GM12878 (cell line): Measurements from ENCODE around the gene IL32. TPM values are rescaled to one million over a fixed set of nuclear protein-coding genes. Genes with fewer than 3 reads are reported as not detected.

Source experiments
- ATAC-seq: fragments of 200-7000 bp; cut with Tn5 transposase; 3 replicates; pipeline ENCODE4 v1.9.1; 2020; ENCODE audit warnings: mild to moderate bottlenecking, moderate library complexity
- BruUV-seq: library from RNA; stranded (reverse); fragments of 400-500 nt; replicated peaks from 2 replicates; lab custom pipeline; 2021; lab: Mats Ljungman, UMichigan
- CTCF ChIA-PET: fragments of 300-600 bp; sonication (Branson Sonifier 250); formaldehyde crosslinking; extraction: SDS; loops from one replicate; lab custom pipeline; 2021; ENCODE audit warnings: inconsistent platforms; lab: Yijun Ruan, JAX
- POLR2A ChIA-PET: fragments of 350-600 bp; formaldehyde crosslinking; extraction: SDS; loops from one replicate; lab custom pipeline; 2021; ENCODE audit warnings: inconsistent platforms; lab: Charles Lee
- RAD21 ChIA-PET: fragments of 300-600 bp; sonication (Branson Sonifier 250); formaldehyde crosslinking; loops from one replicate; lab custom pipeline; 2023; ENCODE audit warnings: antibody characterized with exemption; ENCODE audit not compliant: unreplicated experiment; lab: Charles Lee
- SMC1A ChIA-PET: fragments of 300-600 bp; sonication (Branson Sonifier 250); formaldehyde crosslinking; loops from one replicate; lab custom pipeline; 2023; ENCODE audit not compliant: unreplicated experiment, uncharacterized antibody; lab: Charles Lee
- DNase-seq: peaks from one replicate; pipeline ENCODE4 v3.0.0-alpha.2; 2011; ENCODE audit warnings: low read depth, low spot score
- FAIRE-seq: peaks from 3 replicates; lab custom pipeline; 2011; peaks lifted over from hg19 to GRCh38; lab: Jason Lieb, UNC
- H2AFZ ChIP-seq: 2 replicates; pipeline ENCODE4 v1.6.0; 2011; ENCODE audit warnings: low read depth, low read length, control low read depth; ENCODE audit not compliant: control insufficient read depth
- H3K27ac ChIP-seq: 2 replicates; pipeline ENCODE4 v1.5.1; 2011; ENCODE audit warnings: control low read depth; ENCODE audit not compliant: control insufficient read depth, insufficient read depth
- H3K27me3 ChIP-seq, 2 experiments: replicated peaks in 1 of 2; 2 replicates each; pipeline versions ENCODE4 v1.6.0 to v1.6.1; 2011; ENCODE audit warnings: low read length in 1 of 2; ENCODE audit not compliant: control insufficient read depth in 2 of 2, insufficient read depth in 2 of 2
- H3K36me3 ChIP-seq, 2 experiments: 2 replicates each; pipeline ENCODE4 v1.5.1; 2011; ENCODE audit warnings: low read length in 1 of 2; ENCODE audit not compliant: control insufficient read depth in 2 of 2, insufficient read depth in 2 of 2
- H3K4me1 ChIP-seq: 2 replicates; pipeline ENCODE4 v1.6.1; 2011; ENCODE audit warnings: mild to moderate bottlenecking, low read length, moderate library complexity, mixed read lengths; ENCODE audit not compliant: control insufficient read depth, insufficient read depth
- H3K4me2 ChIP-seq: 2 replicates; pipeline ENCODE4 v1.6.0; 2011; ENCODE audit warnings: control low read depth; ENCODE audit not compliant: control insufficient read depth, insufficient read depth
- H3K4me3 ChIP-seq: fragments of 200-600 bp; sonication (generic); 2 replicates; pipeline ENCODE4 v1.5.1; 2016
- H3K79me2 ChIP-seq: 2 replicates; pipeline ENCODE4 v1.6.0; 2011; ENCODE audit warnings: low read length; ENCODE audit not compliant: control insufficient read depth, insufficient read depth
- H3K9ac ChIP-seq: 2 replicates; pipeline ENCODE4 v1.8.0; 2011; ENCODE audit warnings: low read length, control low read depth, mixed read lengths; ENCODE audit not compliant: control insufficient read depth, insufficient read depth
- H3K9me3 ChIP-seq: replicated peaks from 3 replicates; pipeline ENCODE4 v1.5.1; 2011; ENCODE audit warnings: mild to moderate bottlenecking, low read length; ENCODE audit not compliant: control insufficient read depth, insufficient read depth
- H4K20me1 ChIP-seq: 2 replicates; pipeline ENCODE4 v1.6.0; 2011; ENCODE audit not compliant: control insufficient read depth, insufficient read depth
- EED ChIP-seq: sonication (generic); IDR thresholded peaks from 2 replicates; pipeline ENCODE4 v1.6.1; 2016; ENCODE audit warnings: antibody characterized with exemption, low read depth
- HDAC6 ChIP-seq: fragments of 200-600 bp; sonication (generic); IDR thresholded peaks from one replicate; pipeline ENCODE4 v1.8.0; 2017; ENCODE audit warnings: antibody characterized with exemption; ENCODE audit not compliant: unreplicated experiment
- IKZF1 ChIP-seq: fragments of 450-650 bp; conservative IDR thresholded peaks from 2 replicates; pipeline ENCODE4 v1.6.1; 2017; ENCODE audit warnings: antibody characterized with exemption, mild to moderate bottlenecking
- IKZF2 ChIP-seq, 2 experiments: fragments of 450-650 bp; IDR thresholded peaks; 2 replicates each; pipeline ENCODE4 v1.6.1; 2017; ENCODE audit warnings: mild to moderate bottlenecking in 2 of 2, moderate library complexity in 2 of 2
- NBN ChIP-seq: fragments of 450-650 bp; IDR thresholded peaks from 2 replicates; pipeline ENCODE4 v1.6.1; 2016
- NR2C1 ChIP-seq: fragments of 450-650 bp; IDR thresholded peaks from 2 replicates; pipeline ENCODE4 v1.6.1; 2017; ENCODE audit warnings: antibody characterized with exemption, mild to moderate bottlenecking, moderate library complexity
- NR2F1 ChIP-seq: fragments of 450-650 bp; conservative IDR thresholded peaks from 2 replicates; pipeline ENCODE4 v1.6.1; 2017; ENCODE audit warnings: mild to moderate bottlenecking
- RELA ChIP-seq: fragments of 450-650 bp; IDR thresholded peaks from 2 replicates; pipeline ENCODE4 v1.8.0; 2014; ENCODE audit warnings: borderline replicate concordance; ENCODE audit not compliant: partially characterized antibody
- SIX5 ChIP-seq: IDR thresholded peaks from 2 replicates; pipeline ENCODE4 v1.6.1; 2011; ENCODE audit warnings: mild to moderate bottlenecking, low read depth, low read length, moderate library complexity; ENCODE audit not compliant: severe bottlenecking
- SMARCA5 ChIP-seq: fragments of 450-650 bp; IDR thresholded peaks from 2 replicates; pipeline ENCODE4 v1.6.1; 2017; ENCODE audit warnings: mild to moderate bottlenecking
- TAF1 ChIP-seq: IDR thresholded peaks from 2 replicates; pipeline ENCODE4 v1.6.1; 2011; ENCODE audit warnings: mild to moderate bottlenecking, low read depth, low read length, borderline replicate concordance
- YY1 ChIP-seq: IDR thresholded peaks from 2 replicates; pipeline ENCODE4 v1.6.1; 2011; ENCODE audit warnings: low read depth, mild to moderate bottlenecking, low read length
- WGBS: methylation state at CpG from one replicate; pipeline ENCODE4 v1.1.6; 2016; ENCODE audit warnings: low lambda C conversion rate; ENCODE audit not compliant: insufficient replicate concordance, insufficient coverage; ENCODE audit errors: missing lambda C conversion rate; 5-methylcytosine and 5-hydroxymethylcytosine counted together
- in situ Hi-C: fragments of 300-500 bp; cut with MboI; formaldehyde crosslinking; loops from 9 replicates; pipeline ENCODE4 v1.14.3; 2018; ENCODE audit warnings: mixed read lengths
- intact Hi-C: fragments of 100-400 bp; cut with micrococcal nuclease; formaldehyde crosslinking; loops from one replicate; pipeline ENCODE4 v1.14.2; 2022; ENCODE audit not compliant: unreplicated experiment
- polyA plus RNA-seq, 11 experiments: library from polyadenylated mRNA; depleted of rRNA in 4 of 11; unstranded in 6 of 11; stranded (reverse) in 5 of 11; fragments of >200 nt; fragmentation: Nextera tagmentation in 4 of 11; fragmentation: Illumina TruSeq in 1 of 11; extraction: Ambion mirVana in 4 of 11; extraction: Trizol in 1 of 11; gene quantifications; 1 replicate in 1 of 11; 2 replicates in 10 of 11; pipeline versions ENCODE4 v1.2.1 to v1.2.3, GENCODE V29; 2011 to 2016; ENCODE audit warnings: inconsistent platforms in 2 of 11, missing spikeins in 2 of 11, low read depth in 1 of 11
- total RNA-seq, 4 experiments: library from RNA; depleted of rRNA in 3 of 4; stranded (reverse); fragments of >200 nt in 3 of 4; fragmentation: Illumina TruSeq in 1 of 4; extraction: Trizol in 1 of 4; gene quantifications; 2 replicates each; pipeline versions ENCODE4 v1.2.1 to v1.2.3, GENCODE V29; 2013 to 2021
- TF ChIP-seq, protein P1 (sequence below): fragments of 450-650 bp; IDR thresholded peaks from 2 replicates; pipeline ENCODE4 v1.6.1; 2016; ENCODE audit warnings: mild to moderate bottlenecking, moderate library complexity, borderline replicate concordance
- TF ChIP-seq, protein P2 (sequence below): fragments of 450-650 bp; IDR thresholded peaks from 2 replicates; pipeline ENCODE4 v1.6.1; 2017; ENCODE audit warnings: mild to moderate bottlenecking, low read depth, inconsistent platforms; ENCODE audit not compliant: poor library complexity, severe bottlenecking
- TF ChIP-seq, protein P3 (sequence below): IDR thresholded peaks from 2 replicates; pipeline ENCODE4 v1.6.1; 2011; ENCODE audit warnings: low read depth, low read length, improper control_type of control experiment, borderline replicate concordance
- TF ChIP-seq, protein P4 (sequence below): IDR thresholded peaks from 2 replicates; pipeline ENCODE4 v1.6.1; 2012; ENCODE audit warnings: low read depth, low read length, improper control_type of control experiment

The IL32 gene
- total and polyA plus RNA-seq, 10 of the 15 experiments (the other 5 are each of a cell fraction or from before 2014, with no cell fraction given), result 27.0 to 122 (median 55.8) TPM

DNA sequence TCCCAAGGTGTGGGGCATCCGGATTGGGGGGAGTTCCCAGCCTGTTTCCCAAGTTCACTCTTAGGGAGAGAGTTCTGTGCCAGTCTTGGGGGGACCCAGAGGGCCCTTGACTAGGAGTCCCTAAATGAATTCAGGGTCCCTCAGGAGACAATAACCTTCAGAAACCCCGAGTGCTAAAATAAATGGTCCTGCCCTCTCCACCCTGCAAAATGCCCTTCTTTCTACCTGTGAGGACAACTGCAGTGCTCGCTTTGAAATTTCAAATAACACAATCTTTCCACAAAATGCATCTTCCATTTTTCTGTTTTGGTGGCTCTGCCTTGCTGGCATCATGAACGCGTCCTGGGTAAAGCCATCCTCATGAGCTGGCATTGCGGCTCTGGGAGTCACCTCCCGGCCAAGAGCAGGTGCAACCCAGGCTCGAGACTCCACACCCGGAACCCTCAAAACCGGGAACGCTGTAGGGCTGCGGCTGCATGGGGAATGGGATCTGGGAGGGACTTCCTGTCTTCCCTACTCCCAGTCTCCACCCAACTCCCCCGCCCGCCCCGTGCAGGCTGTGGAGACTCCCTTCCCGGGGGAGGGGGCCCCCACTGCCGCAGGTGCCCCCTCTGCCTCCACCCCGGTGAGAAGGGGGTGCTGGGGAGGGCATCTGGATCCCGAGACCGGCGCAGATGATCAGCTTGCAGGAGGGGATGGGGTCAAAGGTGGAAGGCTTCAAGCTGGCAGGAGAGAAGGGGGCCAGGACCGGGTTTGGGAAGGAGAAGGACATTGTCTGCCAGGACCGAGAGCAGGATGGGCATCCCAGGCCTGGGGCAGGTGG lies 46.8 kb downstream of the IL32 start, which contains the start of gene ZNF205:
TSS of gene ZNF205 (plus strand) at position 529 of the 823 bp plus-strand sequence. CDS start 845 bp downstream, outside the sequence.
- FAIRE-seq, result no peak
- CTCF ChIA-PET, result interaction anchor here (0.7 to 3.0 kb wide), 7 partner anchors 9 to 37 kb away, joined by 3 to 34 read pairs (median 4); partner anchors contain the start of gene ZNF213
- TF ChIP-seq NR2C1 (peak; percentile 23; the same call in 1 of the 2 replicates), TAF1 (peak; percentile 58; the same call in 1 of the 2 replicates), EED (0 out of 2 replicates have a peak, but pooled peaks have one; percentile 23), RELA (no peak), YY1 (no peak), SIX5 (peak; percentile 17), HDAC6 (no peak), NR2F1 (peak; percentile 56), SMARCA5 (no peak), IKZF2 (IDR thresholded peaks at IDR 0.05) (peak; percentile 19 to 39; a peak in 1 of 4 replicates), NBN (no peak), IKZF1 (peak; percentile 62)
- TF ChIP-seq, protein P1, sequence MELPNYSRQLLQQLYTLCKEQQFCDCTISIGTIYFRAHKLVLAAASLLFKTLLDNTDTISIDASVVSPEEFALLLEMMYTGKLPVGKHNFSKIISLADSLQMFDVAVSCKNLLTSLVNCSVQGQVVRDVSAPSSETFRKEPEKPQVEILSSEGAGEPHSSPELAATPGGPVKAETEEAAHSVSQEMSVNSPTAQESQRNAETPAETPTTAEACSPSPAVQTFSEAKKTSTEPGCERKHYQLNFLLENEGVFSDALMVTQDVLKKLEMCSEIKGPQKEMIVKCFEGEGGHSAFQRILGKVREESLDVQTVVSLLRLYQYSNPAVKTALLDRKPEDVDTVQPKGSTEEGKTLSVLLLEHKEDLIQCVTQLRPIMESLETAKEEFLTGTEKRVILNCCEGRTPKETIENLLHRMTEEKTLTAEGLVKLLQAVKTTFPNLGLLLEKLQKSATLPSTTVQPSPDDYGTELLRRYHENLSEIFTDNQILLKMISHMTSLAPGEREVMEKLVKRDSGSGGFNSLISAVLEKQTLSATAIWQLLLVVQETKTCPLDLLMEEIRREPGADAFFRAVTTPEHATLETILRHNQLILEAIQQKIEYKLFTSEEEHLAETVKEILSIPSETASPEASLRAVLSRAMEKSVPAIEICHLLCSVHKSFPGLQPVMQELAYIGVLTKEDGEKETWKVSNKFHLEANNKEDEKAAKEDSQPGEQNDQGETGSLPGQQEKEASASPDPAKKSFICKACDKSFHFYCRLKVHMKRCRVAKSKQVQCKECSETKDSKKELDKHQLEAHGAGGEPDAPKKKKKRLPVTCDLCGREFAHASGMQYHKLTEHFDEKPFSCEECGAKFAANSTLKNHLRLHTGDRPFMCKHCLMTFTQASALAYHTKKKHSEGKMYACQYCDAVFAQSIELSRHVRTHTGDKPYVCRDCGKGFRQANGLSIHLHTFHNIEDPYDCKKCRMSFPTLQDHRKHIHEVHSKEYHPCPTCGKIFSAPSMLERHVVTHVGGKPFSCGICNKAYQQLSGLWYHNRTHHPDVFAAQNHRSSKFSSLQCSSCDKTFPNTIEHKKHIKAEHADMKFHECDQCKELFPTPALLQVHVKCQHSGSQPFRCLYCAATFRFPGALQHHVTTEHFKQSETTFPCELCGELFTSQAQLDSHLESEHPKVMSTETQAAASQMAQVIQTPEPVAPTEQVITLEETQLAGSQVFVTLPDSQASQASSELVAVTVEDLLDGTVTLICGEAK, result peak; percentile 91
- TF ChIP-seq, protein P2, sequence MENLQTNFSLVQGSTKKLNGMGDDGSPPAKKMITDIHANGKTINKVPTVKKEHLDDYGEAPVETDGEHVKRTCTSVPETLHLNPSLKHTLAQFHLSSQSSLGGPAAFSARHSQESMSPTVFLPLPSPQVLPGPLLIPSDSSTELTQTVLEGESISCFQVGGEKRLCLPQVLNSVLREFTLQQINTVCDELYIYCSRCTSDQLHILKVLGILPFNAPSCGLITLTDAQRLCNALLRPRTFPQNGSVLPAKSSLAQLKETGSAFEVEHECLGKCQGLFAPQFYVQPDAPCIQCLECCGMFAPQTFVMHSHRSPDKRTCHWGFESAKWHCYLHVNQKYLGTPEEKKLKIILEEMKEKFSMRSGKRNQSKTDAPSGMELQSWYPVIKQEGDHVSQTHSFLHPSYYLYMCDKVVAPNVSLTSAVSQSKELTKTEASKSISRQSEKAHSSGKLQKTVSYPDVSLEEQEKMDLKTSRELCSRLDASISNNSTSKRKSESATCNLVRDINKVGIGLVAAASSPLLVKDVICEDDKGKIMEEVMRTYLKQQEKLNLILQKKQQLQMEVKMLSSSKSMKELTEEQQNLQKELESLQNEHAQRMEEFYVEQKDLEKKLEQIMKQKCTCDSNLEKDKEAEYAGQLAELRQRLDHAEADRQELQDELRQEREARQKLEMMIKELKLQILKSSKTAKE, result no peak
- TF ChIP-seq, protein P3, sequence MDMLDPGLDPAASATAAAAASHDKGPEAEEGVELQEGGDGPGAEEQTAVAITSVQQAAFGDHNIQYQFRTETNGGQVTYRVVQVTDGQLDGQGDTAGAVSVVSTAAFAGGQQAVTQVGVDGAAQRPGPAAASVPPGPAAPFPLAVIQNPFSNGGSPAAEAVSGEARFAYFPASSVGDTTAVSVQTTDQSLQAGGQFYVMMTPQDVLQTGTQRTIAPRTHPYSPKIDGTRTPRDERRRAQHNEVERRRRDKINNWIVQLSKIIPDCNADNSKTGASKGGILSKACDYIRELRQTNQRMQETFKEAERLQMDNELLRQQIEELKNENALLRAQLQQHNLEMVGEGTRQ, result no peak
- TF ChIP-seq, protein P4, sequence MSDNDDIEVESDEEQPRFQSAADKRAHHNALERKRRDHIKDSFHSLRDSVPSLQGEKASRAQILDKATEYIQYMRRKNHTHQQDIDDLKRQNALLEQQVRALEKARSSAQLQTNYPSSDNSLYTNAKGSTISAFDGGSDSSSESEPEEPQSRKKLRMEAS, result no peak

More for the DNA sequence above, 46.8 kb downstream of the IL32 start, which contains the start of gene ZNF205:
- 34% methylated on average over 21 of the region's 23 CpGs for WGBS
- ChIA-PET SMC1A (interaction anchor here (0.7 to 1.8 kb wide), 6 partner anchors 10 to 47 kb away, joined by 3 to 7 read pairs (median 4); partner anchors contain the start of gene IL32), POLR2A (interaction anchor here (0.9 to 1.4 kb wide), 2 partner anchors 9 to 16 kb away, joined by 3 to 5 read pairs; no protein-coding TSS in a partner anchor), RAD21 (interaction anchor here (1.5 kb wide), 1 partner anchor 17 kb away, joined by 7 read pairs; no protein-coding TSS in a partner anchor)
- peak within 1 kb of the TSS; percentile 42 for H2AFZ ChIP-seq
- peak within 1 kb of the TSS; percentile 55 for H3K4me3 ChIP-seq
- no peaks in the 10 kb centered on the region; a peak in 1 of 4 replicates for H3K27me3 ChIP-seq
- H3K9me3 ChIP-seq, result no peaks in the 10 kb centered on the region
- no peak within 1 kb of the TSS; the same call in 1 of the 2 replicates for H3K27ac ChIP-seq
- H3K4me2 ChIP-seq, result peak within 1 kb of the TSS; percentile 50
- intact Hi-C loops (no loop called here), in situ Hi-C loops (no loop called here)
- no peaks in the 10 kb centered on the region for H4K20me1 ChIP-seq
- no peaks in the 10 kb centered on the region; the same call in 1 of the 2 replicates for H3K4me1 ChIP-seq
- no peaks in the 10 kb centered on the region for H3K36me3 ChIP-seq
- BruUV-seq, result no TSS peak
- H3K9ac ChIP-seq, result peak within 1 kb of the TSS; percentile 38
- no peak for DNase-seq
- peak; percentile 44 for ATAC-seq
- no peaks in the 10 kb centered on the region for H3K79me2 ChIP-seq
